Measurements from ENCODE around the gene PIP5K1B.

GRCh38 chr9:69054989-69055388 is 349.9 kb downstream of the PIP5K1B start:
- TF ChIP-seq POLR2A (IDR thresholded peaks at IDR 0.05), result no peak
- TF ChIP-seq, protein P1, sequence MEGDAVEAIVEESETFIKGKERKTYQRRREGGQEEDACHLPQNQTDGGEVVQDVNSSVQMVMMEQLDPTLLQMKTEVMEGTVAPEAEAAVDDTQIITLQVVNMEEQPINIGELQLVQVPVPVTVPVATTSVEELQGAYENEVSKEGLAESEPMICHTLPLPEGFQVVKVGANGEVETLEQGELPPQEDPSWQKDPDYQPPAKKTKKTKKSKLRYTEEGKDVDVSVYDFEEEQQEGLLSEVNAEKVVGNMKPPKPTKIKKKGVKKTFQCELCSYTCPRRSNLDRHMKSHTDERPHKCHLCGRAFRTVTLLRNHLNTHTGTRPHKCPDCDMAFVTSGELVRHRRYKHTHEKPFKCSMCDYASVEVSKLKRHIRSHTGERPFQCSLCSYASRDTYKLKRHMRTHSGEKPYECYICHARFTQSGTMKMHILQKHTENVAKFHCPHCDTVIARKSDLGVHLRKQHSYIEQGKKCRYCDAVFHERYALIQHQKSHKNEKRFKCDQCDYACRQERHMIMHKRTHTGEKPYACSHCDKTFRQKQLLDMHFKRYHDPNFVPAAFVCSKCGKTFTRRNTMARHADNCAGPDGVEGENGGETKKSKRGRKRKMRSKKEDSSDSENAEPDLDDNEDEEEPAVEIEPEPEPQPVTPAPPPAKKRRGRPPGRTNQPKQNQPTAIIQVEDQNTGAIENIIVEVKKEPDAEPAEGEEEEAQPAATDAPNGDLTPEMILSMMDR (IDR thresholded peaks at IDR 0.05), result no peak
- no peak for TF ChIP-seq POLR2AphosphoS5 (IDR thresholded peaks at IDR 0.05)
- TF ChIP-seq EP300 (IDR thresholded peaks at IDR 0.05), result no peak

All from sigmoid colon (tissue), 4 donors.